HepG2 (cell line): ENCODE measurements around the gene HOMEZ. TPM values are rescaled to one million over a fixed set of nuclear protein-coding genes. Genes with fewer than 3 reads are reported as not detected.

Experiments
- AHR ChIP-seq: IDR thresholded peaks from 2 replicates; pipeline ENCODE4 v1.6.1; 2018; ENCODE audit warnings: missing genetic modification reagents, missing compliant biosample characterization
- ATF7-NPFF ChIP-seq: sonication (generic); formaldehyde crosslinking; IDR thresholded peaks from 2 replicates; pipeline ENCODE4 v1.8.1; 2023; ENCODE audit warnings: mild to moderate bottlenecking, low read depth, missing genetic modification reagents, moderate library complexity
- DPF2 ChIP-seq: sonication (generic); formaldehyde crosslinking; IDR thresholded peaks from 2 replicates; pipeline ENCODE4 v1.4.0; 2020; ENCODE audit warnings: mild to moderate bottlenecking, low read depth, missing genetic modification reagents, borderline replicate concordance
- ELF4 ChIP-seq: sonication (generic); formaldehyde crosslinking; IDR thresholded peaks from 2 replicates; pipeline ENCODE4 v1.5.0; 2020; ENCODE audit warnings: missing genetic modification reagents, mild to moderate bottlenecking, moderate library complexity, borderline replicate concordance
- FOXA1 ChIP-seq, 2 experiments: fragments of 450-650 bp in 1 of 2; sonication (generic) in 1 of 2; formaldehyde crosslinking in 1 of 2; IDR thresholded peaks; 2 replicates each; pipeline versions ENCODE4 v1.4.0 to v1.6.1; 2016 to 2020; ENCODE audit warnings: missing genetic modification reagents in 1 of 2
- FOXC1 ChIP-seq: sonication (generic); formaldehyde crosslinking; IDR thresholded peaks from 2 replicates; pipeline ENCODE4 v1.8.0; 2022; ENCODE audit warnings: mild to moderate bottlenecking, missing genetic modification reagents, borderline replicate concordance
- GATA4 ChIP-seq: sonication (generic); IDR thresholded peaks from 2 replicates; pipeline ENCODE4 v1.6.1; 2016; ENCODE audit warnings: antibody characterized with exemption, low read depth, borderline replicate concordance
- MED8 ChIP-seq: sonication (generic); formaldehyde crosslinking; IDR thresholded peaks from 2 replicates; pipeline ENCODE4 v1.8.1; 2023; ENCODE audit warnings: mild to moderate bottlenecking, missing genetic modification reagents; ENCODE audit not compliant: insufficient replicate concordance
- NFIC ChIP-seq: IDR thresholded peaks from 2 replicates; pipeline ENCODE4 v1.6.1; 2012; ENCODE audit warnings: mild to moderate bottlenecking, low read length, inconsistent platforms
- NFRKB ChIP-seq: fragments of 450-650 bp; IDR thresholded peaks from 2 replicates; pipeline ENCODE4 v1.6.1; 2017
- NR2F1 ChIP-seq, 2 experiments: fragments of 450-650 bp in 1 of 2; formaldehyde crosslinking in 1 of 2; IDR thresholded peaks; 2 replicates each; pipeline versions ENCODE4 v1.5.0 to v1.6.1; 2016 to 2020; ENCODE audit warnings: mild to moderate bottlenecking in 1 of 2, missing compliant biosample characterization in 1 of 2, missing genetic modification reagents in 1 of 2, moderate library complexity in 1 of 2
- NRL ChIP-seq: sonication (generic); formaldehyde crosslinking; IDR thresholded peaks from 2 replicates; pipeline ENCODE4 v1.5.0; 2020; ENCODE audit warnings: missing genetic modification reagents, mild to moderate bottlenecking, moderate library complexity, borderline replicate concordance
- RAD51 ChIP-seq: fragments of 450-650 bp; IDR thresholded peaks from 2 replicates; pipeline ENCODE4 v1.6.1; 2016; ENCODE audit warnings: borderline replicate concordance
- SNRNP70 ChIP-seq: fragments of 200-400 bp; formaldehyde crosslinking; IDR thresholded peaks from 2 replicates; pipeline ENCODE4 v1.6.1; 2017; ENCODE audit warnings: mild to moderate bottlenecking, low read depth, low read length, moderate library complexity
- SP140L ChIP-seq: sonication (generic); formaldehyde crosslinking; IDR thresholded peaks from 2 replicates; pipeline ENCODE4 v1.4.0; 2020; ENCODE audit warnings: missing genetic modification reagents, borderline replicate concordance
- TBX3 ChIP-seq: fragments of 450-650 bp; IDR thresholded peaks from 2 replicates; pipeline ENCODE4 v1.6.1; 2017; ENCODE audit warnings: antibody characterized with exemption, mild to moderate bottlenecking, inconsistent platforms, borderline replicate concordance
- TOE1 ChIP-seq: sonication (generic); formaldehyde crosslinking; IDR thresholded peaks from 2 replicates; pipeline ENCODE4 v1.4.0; 2020; ENCODE audit warnings: mild to moderate bottlenecking, missing genetic modification reagents
- ZBTB42 ChIP-seq: sonication (generic); formaldehyde crosslinking; IDR thresholded peaks from 2 replicates; pipeline ENCODE4 v1.5.0; 2020; ENCODE audit warnings: mild to moderate bottlenecking, missing genetic modification reagents
- ZKSCAN5 ChIP-seq: sonication (generic); formaldehyde crosslinking; IDR thresholded peaks from 2 replicates; pipeline ENCODE4 v1.5.1; 2020; ENCODE audit warnings: mild to moderate bottlenecking, missing genetic modification reagents
- ZNF253 ChIP-seq: sonication (generic); formaldehyde crosslinking; IDR thresholded peaks from 2 replicates; pipeline ENCODE4 v1.8.0; 2022; ENCODE audit warnings: mild to moderate bottlenecking, missing genetic modification reagents, borderline replicate concordance
- ZNF468 ChIP-seq: sonication (generic); formaldehyde crosslinking; IDR thresholded peaks from 2 replicates; pipeline ENCODE4 v1.8.0; 2022; ENCODE audit warnings: mild to moderate bottlenecking, moderate library complexity, missing genetic modification reagents
- ZNF660 ChIP-seq: sonication (generic); formaldehyde crosslinking; IDR thresholded peaks from 2 replicates; pipeline ENCODE4 v1.5.1; 2020; ENCODE audit warnings: mild to moderate bottlenecking, low read depth, missing genetic modification reagents, borderline replicate concordance
- polyA plus RNA-seq, 8 experiments: library from polyadenylated mRNA; depleted of rRNA in 3 of 8; stranded (reverse) in 7 of 8; unstranded in 1 of 8; fragments of >200 nt; fragmentation: Illumina TruSeq in 4 of 8; extraction: Trizol in 4 of 8; gene quantifications; 2 replicates each; pipeline versions ENCODE4 v1.2.1 to v1.2.3, GENCODE V29; 2011 to 2016; ENCODE audit warnings: low read depth in 4 of 8, missing spikeins in 1 of 8, mixed read lengths in 1 of 8; ENCODE audit not compliant: insufficient read depth in 1 of 8
- total RNA-seq, 5 experiments: library from RNA; depleted of rRNA; stranded (reverse); fragments of >200 nt; fragmentation: Illumina TruSeq; extraction: Trizol; gene quantifications; 2 replicates each; pipeline ENCODE4 v1.2.3, GENCODE V29; 2016; ENCODE audit warnings: low read depth in 1 of 5
- TF ChIP-seq, protein P1 (sequence below), 2 experiments: fragments of 450-650 bp in 1 of 2; sonication (generic) in 1 of 2; formaldehyde crosslinking; IDR thresholded peaks; 2 replicates each; pipeline versions ENCODE4 v1.5.0 to v1.8.0; 2020 to 2022; ENCODE audit warnings: mild to moderate bottlenecking in 1 of 2, missing genetic modification reagents in 1 of 2
- TF ChIP-seq, protein P2 (sequence below): sonication (generic); formaldehyde crosslinking; IDR thresholded peaks from 2 replicates; pipeline ENCODE4 v1.4.0; 2020; ENCODE audit warnings: low read depth, mild to moderate bottlenecking, missing genetic modification reagents
- TF ChIP-seq, protein P3 (sequence below): sonication (generic); formaldehyde crosslinking; IDR thresholded peaks from 2 replicates; pipeline ENCODE4 v1.8.0; 2022; ENCODE audit warnings: mild to moderate bottlenecking, missing genetic modification reagents

HOMEZ gene
- total and polyA plus RNA-seq, 2 of the 13 experiments (the other 11 are each of a cell fraction or from before 2014, with no cell fraction given) = 14.5 to 31.8 TPM

DNA sequence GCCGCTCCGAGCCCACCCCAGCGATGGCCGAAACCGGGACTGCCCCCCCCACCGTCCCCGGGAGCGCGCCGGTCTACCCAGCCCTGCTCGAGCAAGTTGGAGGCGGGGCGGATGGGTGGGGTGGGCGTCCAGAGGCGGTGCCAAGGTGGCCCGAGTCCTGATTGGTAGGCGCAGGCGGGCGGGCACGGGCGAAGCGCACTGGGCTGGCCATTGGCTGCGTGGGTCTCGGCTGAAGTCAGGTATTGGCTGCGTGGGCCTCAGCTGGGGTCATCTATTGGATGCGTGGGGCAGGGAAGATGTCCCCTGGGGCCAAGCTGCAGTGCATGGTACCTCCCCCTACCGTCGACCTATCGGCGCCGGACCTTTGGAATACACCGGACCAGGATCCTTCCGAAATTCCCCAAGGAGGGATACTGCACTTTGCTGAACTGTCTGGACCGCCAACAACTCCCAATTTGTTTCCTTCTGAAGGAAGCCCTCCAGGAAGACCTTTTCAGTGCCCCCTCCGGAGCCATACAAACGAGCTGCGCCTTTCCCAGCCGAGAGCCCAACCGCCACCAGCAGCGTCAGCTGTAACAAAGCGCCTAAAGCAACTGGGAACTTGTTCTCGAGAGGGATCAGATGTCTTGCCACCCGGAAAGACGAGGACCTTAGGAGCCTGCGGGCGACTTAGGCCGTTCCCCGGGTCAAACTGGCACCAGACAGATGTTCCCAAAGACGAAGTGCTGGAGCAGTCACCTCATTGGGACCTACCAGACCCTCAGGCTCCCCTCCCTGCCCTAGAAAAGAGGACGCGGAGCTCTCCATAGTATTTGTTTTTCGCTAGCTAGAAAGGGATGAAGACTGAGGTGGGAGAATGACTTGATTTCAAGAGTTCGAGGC lies at the start of gene HOMEZ (continued):
- TF ChIP-seq TOE1 (peak; percentile 35; the same call in 1 of the 2 replicates), ZNF253 (no peak), ZKSCAN5 (CRISPR knock-in tag) (0 out of 2 replicates have a peak, but pooled peaks have one; percentile 53), FOXC1 (CRISPR knock-in tag) (peak; percentile 91; the same call in 1 of the 2 replicates), NR2F1 (CRISPR knock-in tag; IDR thresholded peaks at IDR 0.05) (0 out of 4 replicates have a peak, but pooled peaks of 1 of the 2 experiments have one; percentile 5), AHR (CRISPR knock-in tag) (no peak; the same call in 1 of the 2 replicates), SP140L (peak; percentile 83; the same call in 1 of the 2 replicates), GATA4 (peak; percentile 83), ATF7-NPFF (CRISPR knock-in tag) (peak; percentile 96), TBX3 (peak; percentile 6; the same call in 1 of the 2 replicates), MED8 (CRISPR knock-in tag) (peak; percentile 93), RAD51 (no peak), SNRNP70 (no peak), NRL (peak; percentile 96), DPF2 (no peak; the same call in 1 of the 2 replicates), FOXA1 (IDR thresholded peaks at IDR 0.05) (no peak), FOXA1 (CRISPR knock-in tag; IDR thresholded peaks at IDR 0.05) (no peak), ZNF660 (CRISPR knock-in tag) (0 out of 2 replicates have a peak, but pooled peaks have one; percentile 41), NFIC (0 out of 2 replicates have a peak, but pooled peaks have one; percentile 25), ELF4 (peak; percentile 81; the same call in 1 of the 2 replicates), ZNF468 (no peak), ZBTB42 (peak; percentile 18; the same call in 1 of the 2 replicates), NFRKB (no peak)
- TF ChIP-seq, protein P1, sequence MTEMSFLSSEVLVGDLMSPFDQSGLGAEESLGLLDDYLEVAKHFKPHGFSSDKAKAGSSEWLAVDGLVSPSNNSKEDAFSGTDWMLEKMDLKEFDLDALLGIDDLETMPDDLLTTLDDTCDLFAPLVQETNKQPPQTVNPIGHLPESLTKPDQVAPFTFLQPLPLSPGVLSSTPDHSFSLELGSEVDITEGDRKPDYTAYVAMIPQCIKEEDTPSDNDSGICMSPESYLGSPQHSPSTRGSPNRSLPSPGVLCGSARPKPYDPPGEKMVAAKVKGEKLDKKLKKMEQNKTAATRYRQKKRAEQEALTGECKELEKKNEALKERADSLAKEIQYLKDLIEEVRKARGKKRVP (CRISPR knock-in tag; IDR thresholded peaks at IDR 0.05) = no peak
- TF ChIP-seq, protein P2, sequence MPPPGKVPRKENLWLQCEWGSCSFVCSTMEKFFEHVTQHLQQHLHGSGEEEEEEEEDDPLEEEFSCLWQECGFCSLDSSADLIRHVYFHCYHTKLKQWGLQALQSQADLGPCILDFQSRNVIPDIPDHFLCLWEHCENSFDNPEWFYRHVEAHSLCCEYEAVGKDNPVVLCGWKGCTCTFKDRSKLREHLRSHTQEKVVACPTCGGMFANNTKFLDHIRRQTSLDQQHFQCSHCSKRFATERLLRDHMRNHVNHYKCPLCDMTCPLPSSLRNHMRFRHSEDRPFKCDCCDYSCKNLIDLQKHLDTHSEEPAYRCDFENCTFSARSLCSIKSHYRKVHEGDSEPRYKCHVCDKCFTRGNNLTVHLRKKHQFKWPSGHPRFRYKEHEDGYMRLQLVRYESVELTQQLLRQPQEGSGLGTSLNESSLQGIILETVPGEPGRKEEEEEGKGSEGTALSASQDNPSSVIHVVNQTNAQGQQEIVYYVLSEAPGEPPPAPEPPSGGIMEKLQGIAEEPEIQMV (CRISPR knock-in tag) = peak; percentile 90; the same call in 1 of the 2 replicates
- TF ChIP-seq, protein P3, sequence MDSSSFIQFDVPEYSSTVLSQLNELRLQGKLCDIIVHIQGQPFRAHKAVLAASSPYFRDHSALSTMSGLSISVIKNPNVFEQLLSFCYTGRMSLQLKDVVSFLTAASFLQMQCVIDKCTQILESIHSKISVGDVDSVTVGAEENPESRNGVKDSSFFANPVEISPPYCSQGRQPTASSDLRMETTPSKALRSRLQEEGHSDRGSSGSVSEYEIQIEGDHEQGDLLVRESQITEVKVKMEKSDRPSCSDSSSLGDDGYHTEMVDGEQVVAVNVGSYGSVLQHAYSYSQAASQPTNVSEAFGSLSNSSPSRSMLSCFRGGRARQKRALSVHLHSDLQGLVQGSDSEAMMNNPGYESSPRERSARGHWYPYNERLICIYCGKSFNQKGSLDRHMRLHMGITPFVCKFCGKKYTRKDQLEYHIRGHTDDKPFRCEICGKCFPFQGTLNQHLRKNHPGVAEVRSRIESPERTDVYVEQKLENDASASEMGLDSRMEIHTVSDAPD (CRISPR knock-in tag) = no peak
